Measurements from ENCODE around the gene PDE10A.

- TF ChIP-seq CTCF (IDR thresholded peaks at IDR 0.05) (no peak), EP300 (IDR thresholded peaks at IDR 0.05) (no peak), POLR2A (IDR thresholded peaks at IDR 0.05; ENCODE audit: low read depth) (no peak)
These were observed 26.7 kb upstream of the PDE10A start for GRCh38 chr6:165689699-165690098.

Data from esophagus muscularis mucosa (tissue), 4 donors.